ENCODE measurements around the gene ABHD4.

- TF ChIP-seq CTCF (conservative IDR thresholded peaks at IDR 0.05; ENCODE audit: low read depth, low read length) (no peak), EZH2 (IDR thresholded peaks at IDR 0.05; ENCODE audit: low read length, unreplicated experiment) (no peak), EZH2phosphoT487 (IDR thresholded peaks at IDR 0.05; ENCODE audit: borderline replicate concordance, low read length) (no peak)
Measured at GRCh38 chr14:22567437-22567836, 30.7 kb upstream of the ABHD4 start.
